Hematopoietic multipotent progenitor cell treated with erythropoietin and hydrocortisone succinate and interleukin-3 and kit ligand, for 6 days (in vitro differentiated cells): Measurements from ENCODE around the gene ENOX1.
"Not testable (repeated sequence)": the region's sequence is repeated elsewhere in the genome, so short reads cannot be mapped to it uniquely, and the experiment has no call there.

Experiments
- DNase-seq: peaks from one replicate; pipeline ENCODE4 v3.0.0-alpha.2; 2015

The ENOX1 gene

DNA sequence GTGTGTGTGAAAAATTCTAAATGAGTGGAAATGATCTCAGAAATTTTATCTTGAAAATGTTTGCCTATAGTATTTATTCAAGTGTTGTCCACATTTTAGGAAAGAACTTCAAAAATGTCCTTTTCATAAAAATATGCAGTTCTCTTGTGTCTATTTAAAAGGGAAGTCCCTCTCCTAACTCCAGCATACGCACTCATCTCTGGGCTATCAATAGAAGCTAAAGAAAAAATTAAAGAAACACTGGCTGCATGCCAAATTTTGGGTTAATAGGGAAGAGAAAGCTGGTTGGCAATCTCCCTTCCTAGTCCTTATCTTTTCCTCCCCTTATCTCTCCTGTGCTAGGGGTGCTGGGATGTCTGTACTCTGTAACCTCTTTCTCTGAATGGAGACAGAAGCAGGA, 313.3 kb downstream of the ENOX1 start:
- DNase-seq = peak; percentile 65

DNA sequence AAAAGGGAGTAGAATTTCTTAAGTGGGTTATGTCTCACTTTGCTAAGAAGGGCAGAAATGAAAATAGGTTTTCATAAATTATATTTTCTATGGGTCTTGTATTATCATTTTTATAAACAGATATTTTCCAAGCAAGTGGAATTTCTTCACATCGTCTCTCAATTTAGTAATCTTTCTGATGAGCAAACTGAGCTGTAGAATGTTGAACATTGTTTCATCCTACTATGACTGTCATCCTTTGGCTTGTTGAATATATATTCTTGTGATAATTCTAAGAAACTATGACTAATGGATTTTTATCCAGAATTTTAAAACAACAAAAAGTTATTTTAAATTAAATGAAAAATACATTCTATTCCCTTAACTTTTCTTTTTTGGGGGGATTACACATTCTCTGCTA, 313.8 kb downstream of the ENOX1 start:
- DNase-seq = no peak

DNA sequence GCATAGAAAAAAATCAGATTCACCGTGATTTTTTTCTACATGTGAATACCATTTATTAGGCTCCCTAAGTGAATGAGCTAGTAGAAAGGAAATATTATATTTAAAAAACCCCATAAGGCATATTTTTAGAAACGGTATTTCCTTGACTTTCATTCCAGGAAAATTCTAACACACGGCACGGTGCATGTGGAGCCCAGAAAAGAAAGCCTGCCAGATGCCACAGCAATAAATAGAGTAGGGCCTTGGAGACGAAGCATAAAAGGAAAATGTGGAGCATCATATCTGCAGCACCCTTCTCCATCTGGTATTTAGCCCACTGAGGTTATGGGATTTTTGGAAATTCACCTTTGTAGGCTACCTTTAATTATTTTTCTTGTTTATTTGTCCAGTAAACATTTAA, 314.4 kb downstream of the ENOX1 start:
- DNase-seq = no peak

DNA sequence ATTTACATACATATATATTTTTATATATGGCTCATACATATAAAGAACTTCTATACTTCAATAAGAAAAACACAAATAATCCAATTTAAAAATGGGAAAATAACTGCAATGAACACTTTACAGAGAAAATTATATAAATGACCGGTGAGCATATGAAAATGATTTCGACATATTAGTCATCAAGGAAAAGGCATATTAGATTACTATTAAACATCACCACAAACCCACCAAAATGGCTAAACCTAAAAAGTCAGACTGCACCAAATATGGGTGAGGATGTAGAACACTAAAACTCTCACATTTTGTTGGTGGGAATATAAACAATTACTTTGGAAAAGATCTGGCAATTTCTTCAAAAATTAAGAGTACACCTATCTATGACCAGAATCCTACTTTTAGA, 316.2 kb downstream of the ENOX1 start:
- DNase-seq = no peak

DNA sequence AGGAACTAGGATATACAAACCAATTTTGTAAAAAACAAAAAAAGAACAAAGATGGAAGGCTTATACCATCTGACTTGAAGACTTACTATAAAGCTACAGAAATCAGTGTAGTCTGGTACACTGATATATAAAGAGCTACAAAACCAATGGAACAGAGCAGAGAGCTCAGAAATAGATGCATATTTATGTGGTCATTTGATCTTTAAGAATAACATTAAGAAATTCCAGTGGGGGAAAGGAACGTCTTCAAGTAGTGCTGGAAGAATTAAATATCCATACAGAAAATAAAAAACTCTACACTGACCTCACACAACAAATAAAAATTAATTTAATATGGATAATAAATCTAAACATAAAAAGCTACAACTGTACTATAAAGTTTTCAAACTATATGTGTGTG, 317.0 kb downstream of the ENOX1 start:
- no peak for DNase-seq

DNA sequence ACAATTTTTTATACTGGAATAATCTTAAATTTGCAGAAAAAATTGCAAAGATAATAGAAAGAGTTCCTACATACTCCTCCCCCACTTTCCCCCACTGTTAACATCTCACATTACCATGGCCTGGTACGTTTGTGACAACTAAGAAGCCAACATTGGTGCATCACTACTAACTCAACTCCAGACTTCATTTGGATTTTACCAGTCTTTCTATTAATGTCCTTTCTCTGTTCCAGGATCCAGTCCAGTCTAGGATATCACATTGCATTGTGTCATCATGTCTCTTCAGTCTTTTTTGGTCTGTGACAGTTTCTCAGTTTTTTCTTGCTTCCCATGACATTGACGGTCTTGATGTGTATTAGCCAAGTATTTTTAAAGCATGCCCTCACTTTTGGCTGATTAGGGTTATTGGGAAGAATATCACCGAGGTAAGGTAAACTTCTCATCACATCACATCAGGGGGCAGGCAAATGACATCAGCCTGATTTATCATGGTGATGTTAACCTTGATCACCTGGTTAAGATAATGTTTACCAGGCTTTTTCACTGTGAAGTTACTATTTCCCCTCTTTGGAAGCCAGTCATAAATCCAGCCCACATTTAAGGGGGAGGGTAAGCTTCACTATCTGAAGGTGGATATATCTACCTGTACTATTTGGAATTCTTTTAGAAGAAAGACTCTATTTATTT, 322.1 kb downstream of the ENOX1 start:
- no peak for DNase-seq

DNA sequence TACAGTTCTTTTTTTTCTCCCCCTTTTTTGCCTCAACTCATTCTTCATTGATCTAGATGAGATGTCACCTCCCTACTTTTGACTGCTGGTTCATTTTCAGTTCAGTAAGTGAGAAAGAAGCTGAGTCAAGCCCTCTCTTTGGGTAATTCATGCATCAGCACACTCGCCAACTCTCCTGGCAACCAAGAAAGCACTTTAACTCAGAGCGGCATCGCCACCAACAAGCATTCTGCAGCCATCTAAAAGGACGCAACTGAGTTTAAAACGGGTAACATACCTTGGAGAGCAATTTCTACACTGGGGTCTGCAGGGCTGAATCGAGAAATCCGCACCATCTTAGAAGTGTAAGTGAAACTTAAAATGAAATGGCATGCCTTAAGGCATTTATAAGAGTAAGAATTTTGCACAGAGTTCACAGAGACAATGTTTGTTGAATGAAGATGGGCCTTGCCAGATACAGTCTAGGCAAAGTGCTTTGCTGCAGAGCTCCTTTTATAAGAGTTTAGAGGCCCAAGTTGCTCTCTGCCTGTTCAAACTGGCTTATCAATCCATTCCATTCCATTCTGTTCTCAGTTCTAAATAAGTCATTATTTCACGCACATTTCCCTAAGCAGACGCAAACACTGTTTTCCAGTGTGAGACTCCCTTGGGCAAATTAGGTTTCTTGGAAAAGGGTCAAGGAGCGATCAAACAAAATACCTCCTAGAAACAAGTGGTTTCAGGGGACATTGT, 338.0 kb downstream of the ENOX1 start:
- DNase-seq = no peak

DNA sequence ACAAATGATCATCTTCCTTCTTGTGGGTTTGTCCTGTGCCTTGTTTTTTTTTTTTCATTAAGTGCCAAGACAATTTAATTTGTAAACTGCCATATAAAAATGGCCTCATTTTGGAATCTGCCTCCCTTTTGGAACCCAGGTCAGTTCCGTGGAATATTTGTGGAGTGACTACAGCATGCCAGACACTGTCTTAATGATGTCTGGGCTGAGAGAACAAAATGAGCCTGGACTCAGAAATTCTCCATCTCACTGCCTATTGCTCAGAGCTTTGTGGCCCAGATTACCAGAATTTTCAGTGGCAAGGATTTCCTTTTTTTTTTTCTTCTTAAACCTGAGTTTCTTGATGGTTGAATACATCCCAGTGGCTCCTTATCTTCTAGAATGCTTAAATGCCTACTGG, 340.6 kb downstream of the ENOX1 start:
- DNase-seq = no peak

DNA sequence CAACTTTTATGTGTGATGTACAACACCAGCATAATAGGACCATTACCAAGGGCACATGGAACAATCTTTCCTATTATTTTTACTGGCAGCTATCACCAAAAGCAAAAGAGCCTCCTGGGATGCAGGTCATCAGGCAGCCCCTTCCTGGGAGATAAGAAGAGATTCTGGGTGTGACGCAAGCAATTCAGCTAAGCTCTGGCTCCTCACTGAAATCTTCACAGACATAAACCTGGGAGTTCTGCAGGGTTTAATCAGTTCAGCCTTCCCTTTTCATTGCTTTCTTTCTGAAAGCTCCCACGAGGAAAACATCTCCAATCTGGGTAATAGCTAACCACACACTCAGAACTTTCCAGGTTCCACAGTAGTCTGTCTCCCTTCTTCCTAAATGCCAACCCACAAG, 341.1 kb downstream of the ENOX1 start:
- no peak for DNase-seq

DNA sequence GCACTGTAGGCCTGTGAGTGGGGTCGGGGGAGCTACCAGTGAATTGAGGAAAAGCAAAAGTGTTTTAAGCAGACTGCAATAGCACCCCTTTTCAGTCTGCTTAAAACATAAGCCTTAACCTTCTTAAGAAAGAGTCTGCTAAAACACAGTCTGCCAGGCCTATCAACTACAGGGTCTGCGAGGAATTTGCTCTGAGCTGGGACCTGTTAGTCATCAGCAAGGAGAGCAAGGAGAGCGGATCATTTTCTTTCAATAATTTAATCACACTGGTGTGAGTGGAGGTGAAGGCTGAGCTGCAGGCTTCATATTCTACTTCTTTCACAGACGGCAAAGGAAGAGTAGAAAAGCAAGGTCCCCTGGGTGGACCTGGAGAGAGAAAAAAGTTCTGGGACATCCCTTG, 342.7 kb downstream of the ENOX1 start:
- no peak for DNase-seq

DNA sequence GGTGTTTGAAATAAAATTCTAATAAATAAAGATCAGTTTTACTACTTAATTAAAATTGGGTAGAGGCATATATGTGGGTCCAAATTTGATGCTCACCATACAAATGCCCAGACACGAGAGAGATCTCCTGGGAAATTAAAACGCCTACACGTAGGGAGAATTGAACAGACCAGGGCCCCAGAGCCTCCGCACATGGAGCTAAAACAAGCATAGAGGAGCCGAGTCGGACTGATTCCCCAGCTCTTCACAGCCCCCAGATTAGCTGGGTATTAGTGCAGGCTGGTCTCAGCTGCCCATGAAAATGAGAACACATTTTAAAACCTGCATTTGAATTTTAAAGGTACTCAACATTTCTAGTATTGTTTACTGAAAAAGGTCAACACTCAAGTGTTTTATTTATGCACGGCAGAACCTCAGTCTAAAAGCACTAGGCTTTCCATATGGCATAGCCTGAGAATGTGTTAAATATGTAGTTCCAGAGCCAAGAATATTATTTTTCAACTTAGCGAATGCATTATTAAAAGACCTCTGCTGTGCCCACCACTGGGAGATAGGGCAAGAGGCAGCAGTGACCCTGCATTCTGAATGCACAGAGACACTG, 344.8 kb downstream of the ENOX1 start:
- no peak for DNase-seq

DNA sequence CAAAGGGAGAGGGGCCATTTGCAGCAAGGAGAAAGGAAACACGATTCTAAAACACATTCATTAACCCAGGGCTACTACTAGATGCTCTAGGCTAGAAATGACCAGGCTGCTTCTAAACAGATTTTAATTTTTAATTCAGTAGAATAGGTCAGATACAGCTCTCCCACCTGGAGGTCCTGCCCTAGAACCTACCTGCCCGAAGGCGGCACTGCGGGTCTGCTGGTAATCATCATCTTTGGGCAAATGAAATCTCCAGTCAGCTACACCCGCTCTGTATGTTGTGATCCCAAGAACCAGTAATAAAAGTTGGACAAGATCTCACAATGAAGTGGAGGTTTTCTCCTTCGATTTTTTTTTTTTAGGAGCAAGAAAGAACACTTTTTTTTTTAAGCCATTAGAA, 345.3 kb downstream of the ENOX1 start:
- no peak for DNase-seq

DNA sequence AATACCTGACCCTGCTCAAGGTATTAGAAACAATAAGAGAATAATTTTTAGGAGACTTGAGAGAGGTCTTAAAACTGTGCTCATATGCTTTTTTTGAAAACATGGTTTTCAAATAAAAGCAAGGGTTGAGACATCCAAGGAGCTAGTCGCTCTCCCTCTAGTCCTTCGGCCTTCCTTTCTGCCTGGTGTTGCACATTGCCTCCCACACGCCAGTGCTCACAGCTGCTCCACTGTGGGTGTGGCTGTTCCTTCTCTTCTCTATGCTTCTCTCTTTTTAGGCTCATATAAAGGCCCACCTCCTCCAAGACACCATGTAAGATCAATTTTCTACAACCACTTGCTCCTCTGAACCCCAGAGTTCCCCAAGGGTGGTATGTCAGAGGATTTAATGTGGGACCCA, 352.6 kb downstream of the ENOX1 start:
- no peak for DNase-seq

DNA sequence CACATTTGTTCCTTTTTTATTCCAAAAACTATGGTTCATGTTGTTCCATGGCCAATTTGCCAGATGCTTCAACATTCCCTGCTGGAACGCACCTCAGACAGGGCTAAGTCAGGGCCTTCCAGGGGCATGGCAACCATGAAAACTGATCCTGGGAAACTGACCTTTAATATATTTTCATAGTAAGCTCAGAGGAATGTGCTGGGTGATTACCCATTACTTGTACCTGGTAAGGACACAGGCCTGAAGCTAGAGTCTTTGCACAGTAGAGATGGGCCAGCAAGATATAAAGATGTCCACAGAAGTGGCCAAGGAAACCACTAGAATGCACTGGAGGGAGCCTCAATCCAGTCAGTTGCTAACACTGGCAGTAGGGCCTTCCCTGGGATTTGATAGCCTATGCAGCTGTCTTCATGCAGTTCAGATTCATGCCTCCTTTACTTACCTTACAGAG, 353.1 kb downstream of the ENOX1 start:
- no peak for DNase-seq

DNA sequence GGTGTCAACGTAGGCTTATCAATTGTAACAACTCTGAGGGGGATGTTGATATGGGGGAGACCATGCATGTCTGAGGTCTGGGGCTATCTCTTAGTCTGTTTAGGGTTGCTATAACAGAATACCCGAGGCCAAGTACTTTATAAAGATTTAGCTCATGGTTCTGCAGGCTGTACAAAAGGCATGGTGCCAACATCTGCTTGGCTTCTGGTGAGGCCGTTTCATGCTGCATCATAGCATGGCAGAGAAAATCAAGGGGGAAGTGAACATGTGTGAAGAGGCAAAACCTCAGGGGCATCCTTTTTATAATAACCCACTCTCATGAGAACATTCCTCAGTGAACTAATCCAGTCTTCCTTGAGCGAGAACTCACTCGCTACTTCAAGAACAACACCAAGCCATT, 353.8 kb downstream of the ENOX1 start:
- DNase-seq = no peak

DNA sequence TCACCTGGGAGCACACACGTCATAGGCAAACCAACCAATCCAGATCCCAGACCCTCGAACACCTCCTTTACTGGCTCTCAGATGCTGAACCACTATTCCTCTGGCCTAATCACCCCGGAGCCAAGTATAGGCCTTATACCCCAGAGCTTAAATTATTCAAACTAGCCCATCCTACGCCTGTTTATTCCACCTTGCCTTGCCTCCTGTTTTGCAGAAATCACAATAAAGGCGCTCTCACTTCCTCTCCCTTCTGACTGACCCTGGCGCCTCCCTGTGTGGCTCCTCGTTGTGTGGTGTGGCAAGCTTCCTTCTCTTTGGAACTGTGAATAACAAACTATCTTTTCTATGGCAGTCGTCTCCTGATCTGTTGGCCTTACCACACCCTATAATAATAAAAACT, 354.9 kb downstream of the ENOX1 start:
- DNase-seq = no peak

DNA sequence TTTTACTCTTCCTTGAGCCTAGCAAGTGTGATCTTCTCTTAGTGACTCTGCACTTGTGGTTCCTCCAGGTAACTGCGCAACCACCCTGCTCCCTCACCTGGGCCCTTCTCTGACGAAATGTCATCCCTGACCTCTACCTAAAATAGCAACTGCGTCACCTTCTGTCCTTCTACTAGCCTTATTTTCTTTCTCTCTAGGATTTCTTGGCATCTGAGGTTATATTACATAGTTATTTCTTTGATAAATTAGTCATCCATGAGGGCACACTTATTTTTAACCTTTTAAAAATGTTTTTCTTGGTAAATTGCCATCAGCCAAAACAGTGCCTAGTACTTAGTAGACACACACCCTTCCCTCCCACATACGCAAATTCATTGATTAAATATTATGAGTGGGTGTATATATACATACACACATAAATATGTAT, 355.5 kb downstream of the ENOX1 start:
- DNase-seq = no peak

DNA sequence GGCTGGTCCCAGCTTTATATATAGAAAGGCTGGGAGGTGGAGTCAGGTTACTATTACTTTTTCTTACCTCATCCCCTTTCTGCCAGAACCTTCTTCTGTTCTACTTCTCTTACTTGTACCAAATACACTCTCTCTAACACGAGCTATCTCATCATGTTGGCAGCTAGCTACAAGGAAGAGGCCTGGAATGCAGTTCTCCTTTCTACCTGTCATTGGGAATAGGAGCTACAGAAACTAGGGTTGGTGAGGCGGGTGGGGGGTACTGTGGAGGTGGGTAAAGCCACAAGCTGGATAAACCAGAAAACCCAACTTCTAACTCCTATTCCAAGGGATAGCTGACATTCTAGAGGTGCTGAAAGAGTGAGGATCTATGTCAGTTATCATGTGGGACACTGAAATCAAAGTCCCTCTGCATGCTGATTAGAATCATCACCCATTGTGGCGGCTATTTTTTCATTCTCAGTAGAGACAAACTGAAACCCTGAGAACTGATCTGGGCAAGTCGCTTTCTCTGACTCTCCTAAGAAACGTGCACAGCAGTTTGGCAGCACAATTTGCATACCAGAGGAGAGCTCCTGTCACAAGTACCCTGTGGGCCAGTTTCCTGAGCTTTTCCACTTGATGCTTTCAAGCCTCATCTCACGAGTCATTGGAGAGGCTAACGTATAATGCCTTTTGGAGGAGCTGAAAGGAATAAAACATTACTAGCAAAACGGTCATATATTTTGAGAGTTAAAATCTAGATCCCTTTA, 358.1 kb downstream of the ENOX1 start:
- no peak for DNase-seq

DNA sequence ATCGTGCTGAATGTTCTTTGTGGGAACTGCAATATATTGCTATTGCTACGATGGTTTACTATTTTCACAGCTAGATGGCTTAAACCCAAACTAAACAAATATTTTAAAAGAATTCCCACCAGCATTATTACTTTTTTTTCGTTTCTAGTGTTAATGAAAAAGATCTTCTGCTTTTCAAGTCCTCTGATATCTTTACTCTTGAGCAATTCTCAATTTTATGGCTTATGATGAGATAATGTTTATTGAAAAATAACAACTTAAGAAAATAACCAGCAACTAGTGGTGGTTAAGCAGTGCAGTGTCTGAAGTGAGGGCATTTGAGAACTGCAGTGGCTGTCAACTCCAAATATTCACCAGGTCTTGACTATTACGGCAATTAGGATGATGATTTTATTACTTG, 360.4 kb downstream of the ENOX1 start:
- no peak for DNase-seq

DNA sequence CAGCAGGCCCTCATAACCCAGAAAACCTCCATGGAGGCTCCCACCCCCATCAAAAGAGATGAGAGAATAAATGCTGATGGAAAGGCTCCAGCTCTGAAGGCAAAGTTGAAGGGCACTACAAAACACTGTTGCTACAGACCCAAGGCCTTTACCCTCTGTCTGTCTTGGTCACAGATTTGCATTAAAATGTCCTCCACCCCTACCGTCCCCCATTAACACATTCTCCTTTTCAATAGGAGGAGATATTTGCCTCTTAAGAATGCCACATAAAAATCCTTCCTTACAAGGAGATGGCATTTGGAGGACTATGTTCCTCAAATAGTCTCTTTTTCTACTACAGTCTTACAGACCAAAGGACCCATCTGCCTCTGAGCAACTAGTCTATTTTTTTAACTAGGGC, 361.5 kb downstream of the ENOX1 start:
- DNase-seq = no peak

DNA sequence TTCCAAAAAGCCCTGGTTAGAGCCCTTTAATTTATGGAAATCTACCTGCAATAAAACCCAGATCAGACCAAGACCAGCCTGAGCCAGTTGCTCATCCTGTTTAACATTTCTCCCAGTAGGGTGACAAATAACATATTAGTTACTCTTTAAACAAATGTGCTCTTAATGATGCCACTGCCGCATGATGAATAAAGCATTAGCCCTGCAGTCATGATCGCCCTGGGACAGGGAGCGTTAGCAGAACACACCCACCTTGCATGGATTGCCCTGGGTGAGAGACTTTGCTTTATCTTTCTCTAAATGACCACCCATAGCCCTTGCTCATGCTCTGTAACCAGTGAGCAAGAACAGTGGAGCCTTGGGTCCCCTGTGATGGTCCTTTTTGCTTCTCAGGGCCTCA, 362.4 kb downstream of the ENOX1 start:
- DNase-seq = no peak

DNA sequence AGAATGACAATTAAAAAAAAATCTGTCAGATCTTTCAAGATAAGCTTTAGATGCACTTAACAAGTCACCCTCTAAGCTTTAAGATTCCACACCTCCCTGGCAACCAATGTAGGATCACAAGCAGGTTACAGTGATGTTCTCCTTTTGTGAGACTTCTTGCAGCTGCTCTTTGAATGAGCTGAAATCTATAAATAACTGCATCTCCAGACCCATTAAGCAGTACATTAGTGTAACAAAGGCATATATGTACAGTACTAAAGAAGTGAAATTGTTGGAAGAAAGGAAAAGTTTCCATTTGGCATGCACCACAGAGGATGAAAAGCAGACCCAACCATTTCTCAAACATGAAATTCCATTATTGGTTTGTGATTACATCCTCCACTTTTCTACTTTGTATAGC, 364.7 kb downstream of the ENOX1 start:
- DNase-seq = no peak

DNA sequence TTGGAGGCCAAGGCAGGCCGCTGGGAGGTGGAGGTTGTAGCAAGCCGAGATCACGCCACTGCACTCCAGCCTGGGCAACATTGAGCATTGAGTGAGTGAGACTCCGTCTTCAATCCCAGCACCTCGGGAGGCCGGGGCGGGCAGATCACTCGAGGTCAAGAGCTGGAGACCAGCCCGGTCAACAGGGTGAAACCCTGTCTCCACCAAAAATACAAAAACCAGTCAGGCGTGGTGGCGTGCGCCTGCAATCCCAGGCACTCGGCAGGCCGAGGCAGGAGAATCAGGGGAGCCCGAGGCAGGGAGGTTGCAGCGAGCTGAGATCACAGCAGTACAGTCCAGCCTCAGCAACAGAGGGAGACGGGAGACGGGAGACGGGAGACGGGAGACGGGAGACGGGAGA, 369.9 kb downstream of the ENOX1 start:
- DNase-seq = not testable (repeated sequence)

DNA sequence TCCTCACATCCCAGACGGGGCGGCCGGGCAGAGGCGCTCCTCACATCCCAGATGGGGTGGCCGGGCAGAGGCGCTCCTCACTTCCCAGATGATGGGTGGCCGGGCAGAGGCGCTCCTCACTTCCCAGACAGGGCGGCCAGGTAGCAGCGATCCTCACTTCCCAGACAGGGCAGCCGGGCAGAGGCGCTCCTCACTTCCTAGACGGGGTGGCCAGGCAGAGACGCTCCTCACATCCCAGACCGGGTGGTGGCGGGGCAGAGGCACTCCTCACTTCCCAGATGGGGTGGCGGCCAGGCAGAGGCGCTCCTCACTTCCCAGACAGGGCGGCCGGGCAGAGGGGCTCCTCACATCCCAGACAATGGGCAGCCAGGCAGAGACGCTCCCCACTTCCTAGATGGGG, 370.4 kb downstream of the ENOX1 start:
- DNase-seq = not testable (repeated sequence)
